ENCODE measurements around the gene MACROD2.

The MACROD2 gene

GRCh38 chr20:15556869-15557268 lies 1561.6 kb downstream of the MACROD2 start:
- Histone ChIP-seq H3K4me1 (no peaks in the 10 kb centered on the region), H3K4me3 (ENCODE audit: low read depth, low read length) (no peak overlapping the region)
- no peak for DNase-seq

GRCh38 chr20:15561070-15561569 lies 1565.8 kb downstream of the MACROD2 start:
- no peaks in the 10 kb centered on the region for H3K4me1 ChIP-seq
- no peak overlapping the region for H3K4me3 ChIP-seq (ENCODE audit: low read depth, low read length)
- H3K9me3 ChIP-seq, result no peaks in the 10 kb centered on the region
- TF ChIP-seq CTCF (IDR thresholded peaks at IDR 0.05; ENCODE audit: low read depth, low read length), result no peak
- no peaks in the 10 kb centered on the region for H3K27me3 ChIP-seq
- H3K36me3 ChIP-seq, result no peaks in the 10 kb centered on the region
- DNase-seq, result no peak

More at GRCh38 chr20:15556869-15557268, 1561.6 kb downstream of the MACROD2 start:
- H3K9me3 ChIP-seq, result peaks cover 3% of the 10 kb centered on the region; the same call in 1 of the 2 replicates
- H3K36me3 ChIP-seq, result no peaks in the 10 kb centered on the region
- no peaks in the 10 kb centered on the region for H3K27me3 ChIP-seq
- no peak for TF ChIP-seq CTCF (IDR thresholded peaks at IDR 0.05; ENCODE audit: low read depth, low read length)

GRCh38 chr20:15561707-15562404 lies 1566.5 kb downstream of the MACROD2 start:
- Histone ChIP-seq H3K27me3 (no peaks in the 10 kb centered on the region), H3K36me3 (no peaks in the 10 kb centered on the region), H3K4me1 (no peaks in the 10 kb centered on the region), H3K9me3 (no peaks in the 10 kb centered on the region), H3K4me3 (ENCODE audit: low read depth, low read length) (no peak overlapping the region)
- no peak for DNase-seq
- TF ChIP-seq CTCF (IDR thresholded peaks at IDR 0.05; ENCODE audit: low read depth, low read length), result no peak

GRCh38 chr20:15563836-15564235 lies 1568.5 kb downstream of the MACROD2 start:
- DNase-seq, result no peak
- no peaks in the 10 kb centered on the region for H3K36me3 ChIP-seq
- H3K9me3 ChIP-seq, result no peaks in the 10 kb centered on the region
- H3K27me3 ChIP-seq, result no peaks in the 10 kb centered on the region
- no peak overlapping the region for H3K4me3 ChIP-seq (ENCODE audit: low read depth, low read length)
- H3K4me1 ChIP-seq, result no peaks in the 10 kb centered on the region
- no peak for TF ChIP-seq CTCF (IDR thresholded peaks at IDR 0.05; ENCODE audit: low read depth, low read length)

- Histone ChIP-seq H3K36me3 (no peaks in the 10 kb centered on the region), H3K9me3 (no peaks in the 10 kb centered on the region), H3K4me3 (ENCODE audit: low read depth, low read length) (no peak overlapping the region), H3K4me1 (no peaks in the 10 kb centered on the region), H3K27me3 (no peaks in the 10 kb centered on the region)
- DNase-seq, result no peak
- no peak for TF ChIP-seq CTCF (IDR thresholded peaks at IDR 0.05; ENCODE audit: low read depth, low read length)
These were observed 1569.7 kb downstream of the MACROD2 start for GRCh38 chr20:15564981-15565380.

GRCh38 chr20:15565786-15566185 lies 1570.5 kb downstream of the MACROD2 start:
- Histone ChIP-seq H3K4me1 (no peaks in the 10 kb centered on the region), H3K36me3 (no peaks in the 10 kb centered on the region), H3K4me3 (ENCODE audit: low read depth, low read length) (no peak overlapping the region), H3K9me3 (no peaks in the 10 kb centered on the region), H3K27me3 (no peaks in the 10 kb centered on the region)
- TF ChIP-seq CTCF (IDR thresholded peaks at IDR 0.05; ENCODE audit: low read depth, low read length), result no peak
- no peak for DNase-seq
